ENCODE data around the gene CSN1S1.

DNA sequence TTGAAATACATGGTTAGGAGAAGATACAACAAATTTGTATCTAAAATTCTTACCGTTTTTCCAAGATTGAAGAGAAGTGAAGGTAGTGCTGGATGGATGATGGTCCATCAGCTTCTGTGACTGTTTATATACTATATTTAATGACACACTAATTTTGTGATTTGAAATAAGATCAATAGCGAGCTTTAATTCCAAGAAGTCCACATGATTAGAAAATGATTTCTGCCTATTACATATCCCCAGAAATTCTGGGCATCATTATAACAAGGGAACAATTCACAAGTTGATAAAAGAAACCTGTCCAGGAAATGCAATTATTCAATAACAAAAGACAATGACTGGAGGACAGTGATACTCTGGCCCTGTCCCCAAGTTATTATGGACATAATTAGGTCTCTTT is 34.8 kb downstream of the CSN1S1 start, which contains the start of gene CSN2:
- TF ChIP-seq, protein P1, sequence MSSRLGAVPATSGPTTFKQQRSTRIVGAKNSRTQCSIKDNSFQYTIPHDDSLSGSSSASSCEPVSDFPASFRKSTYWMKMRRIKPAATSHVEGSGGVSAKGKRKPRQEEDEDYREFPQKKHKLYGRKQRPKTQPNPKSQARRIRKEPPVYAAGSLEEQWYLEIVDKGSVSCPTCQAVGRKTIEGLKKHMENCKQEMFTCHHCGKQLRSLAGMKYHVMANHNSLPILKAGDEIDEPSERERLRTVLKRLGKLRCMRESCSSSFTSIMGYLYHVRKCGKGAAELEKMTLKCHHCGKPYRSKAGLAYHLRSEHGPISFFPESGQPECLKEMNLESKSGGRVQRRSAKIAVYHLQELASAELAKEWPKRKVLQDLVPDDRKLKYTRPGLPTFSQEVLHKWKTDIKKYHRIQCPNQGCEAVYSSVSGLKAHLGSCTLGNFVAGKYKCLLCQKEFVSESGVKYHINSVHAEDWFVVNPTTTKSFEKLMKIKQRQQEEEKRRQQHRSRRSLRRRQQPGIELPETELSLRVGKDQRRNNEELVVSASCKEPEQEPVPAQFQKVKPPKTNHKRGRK (CRISPR knock-in tag; IDR thresholded peaks at IDR 0.05; ENCODE audit: borderline replicate concordance): no peak
- TF ChIP-seq, protein P2, sequence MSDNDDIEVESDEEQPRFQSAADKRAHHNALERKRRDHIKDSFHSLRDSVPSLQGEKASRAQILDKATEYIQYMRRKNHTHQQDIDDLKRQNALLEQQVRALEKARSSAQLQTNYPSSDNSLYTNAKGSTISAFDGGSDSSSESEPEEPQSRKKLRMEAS (CRISPR knock-in tag; IDR thresholded peaks at IDR 0.05): no peak
- TF ChIP-seq, protein P3, sequence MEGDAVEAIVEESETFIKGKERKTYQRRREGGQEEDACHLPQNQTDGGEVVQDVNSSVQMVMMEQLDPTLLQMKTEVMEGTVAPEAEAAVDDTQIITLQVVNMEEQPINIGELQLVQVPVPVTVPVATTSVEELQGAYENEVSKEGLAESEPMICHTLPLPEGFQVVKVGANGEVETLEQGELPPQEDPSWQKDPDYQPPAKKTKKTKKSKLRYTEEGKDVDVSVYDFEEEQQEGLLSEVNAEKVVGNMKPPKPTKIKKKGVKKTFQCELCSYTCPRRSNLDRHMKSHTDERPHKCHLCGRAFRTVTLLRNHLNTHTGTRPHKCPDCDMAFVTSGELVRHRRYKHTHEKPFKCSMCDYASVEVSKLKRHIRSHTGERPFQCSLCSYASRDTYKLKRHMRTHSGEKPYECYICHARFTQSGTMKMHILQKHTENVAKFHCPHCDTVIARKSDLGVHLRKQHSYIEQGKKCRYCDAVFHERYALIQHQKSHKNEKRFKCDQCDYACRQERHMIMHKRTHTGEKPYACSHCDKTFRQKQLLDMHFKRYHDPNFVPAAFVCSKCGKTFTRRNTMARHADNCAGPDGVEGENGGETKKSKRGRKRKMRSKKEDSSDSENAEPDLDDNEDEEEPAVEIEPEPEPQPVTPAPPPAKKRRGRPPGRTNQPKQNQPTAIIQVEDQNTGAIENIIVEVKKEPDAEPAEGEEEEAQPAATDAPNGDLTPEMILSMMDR (IDR thresholded peaks at IDR 0.05): no peak
- TF ChIP-seq ZNF423 (CRISPR knock-in tag; IDR thresholded peaks at IDR 0.05) (no peak), NFATC4 (CRISPR knock-in tag; IDR thresholded peaks at IDR 0.05) (no peak), ZNF121 (CRISPR knock-in tag; IDR thresholded peaks at IDR 0.05) (no peak)
- TF ChIP-seq, protein P4, sequence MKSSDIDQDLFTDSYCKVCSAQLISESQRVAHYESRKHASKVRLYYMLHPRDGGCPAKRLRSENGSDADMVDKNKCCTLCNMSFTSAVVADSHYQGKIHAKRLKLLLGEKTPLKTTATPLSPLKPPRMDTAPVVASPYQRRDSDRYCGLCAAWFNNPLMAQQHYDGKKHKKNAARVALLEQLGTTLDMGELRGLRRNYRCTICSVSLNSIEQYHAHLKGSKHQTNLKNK (CRISPR knock-in tag; IDR thresholded peaks at IDR 0.05): no peak
- TF ChIP-seq, protein P5, sequence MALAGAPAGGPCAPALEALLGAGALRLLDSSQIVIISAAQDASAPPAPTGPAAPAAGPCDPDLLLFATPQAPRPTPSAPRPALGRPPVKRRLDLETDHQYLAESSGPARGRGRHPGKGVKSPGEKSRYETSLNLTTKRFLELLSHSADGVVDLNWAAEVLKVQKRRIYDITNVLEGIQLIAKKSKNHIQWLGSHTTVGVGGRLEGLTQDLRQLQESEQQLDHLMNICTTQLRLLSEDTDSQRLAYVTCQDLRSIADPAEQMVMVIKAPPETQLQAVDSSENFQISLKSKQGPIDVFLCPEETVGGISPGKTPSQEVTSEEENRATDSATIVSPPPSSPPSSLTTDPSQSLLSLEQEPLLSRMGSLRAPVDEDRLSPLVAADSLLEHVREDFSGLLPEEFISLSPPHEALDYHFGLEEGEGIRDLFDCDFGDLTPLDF (CRISPR knock-in tag; IDR thresholded peaks at IDR 0.05): no peak
- TF ChIP-seq, protein P6, sequence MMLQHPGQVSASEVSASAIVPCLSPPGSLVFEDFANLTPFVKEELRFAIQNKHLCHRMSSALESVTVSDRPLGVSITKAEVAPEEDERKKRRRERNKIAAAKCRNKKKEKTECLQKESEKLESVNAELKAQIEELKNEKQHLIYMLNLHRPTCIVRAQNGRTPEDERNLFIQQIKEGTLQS (CRISPR knock-in tag; conservative IDR thresholded peaks at IDR 0.05): no peak

Measured in WTC11 (cell line).